HG03025 (cell line): ENCODE results near the gene LTBR.

Source experiments
- ATAC-seq: cut with Tn5 transposase; IDR thresholded peaks from one replicate; pipeline ENCODE4 v1.9.1; 2021; ENCODE audit warnings: mild to moderate bottlenecking, moderate library complexity; ENCODE audit not compliant: unreplicated experiment, low FRiP score

The LTBR gene

GRCh38 chr12:6367065-6367968, 16.6 kb upstream of the LTBR start:
- no peak for ATAC-seq

- ATAC-seq, result no peak
Observed at GRCh38 chr12:6367969-6368892, 15.7 kb upstream of the LTBR start.

DNA sequence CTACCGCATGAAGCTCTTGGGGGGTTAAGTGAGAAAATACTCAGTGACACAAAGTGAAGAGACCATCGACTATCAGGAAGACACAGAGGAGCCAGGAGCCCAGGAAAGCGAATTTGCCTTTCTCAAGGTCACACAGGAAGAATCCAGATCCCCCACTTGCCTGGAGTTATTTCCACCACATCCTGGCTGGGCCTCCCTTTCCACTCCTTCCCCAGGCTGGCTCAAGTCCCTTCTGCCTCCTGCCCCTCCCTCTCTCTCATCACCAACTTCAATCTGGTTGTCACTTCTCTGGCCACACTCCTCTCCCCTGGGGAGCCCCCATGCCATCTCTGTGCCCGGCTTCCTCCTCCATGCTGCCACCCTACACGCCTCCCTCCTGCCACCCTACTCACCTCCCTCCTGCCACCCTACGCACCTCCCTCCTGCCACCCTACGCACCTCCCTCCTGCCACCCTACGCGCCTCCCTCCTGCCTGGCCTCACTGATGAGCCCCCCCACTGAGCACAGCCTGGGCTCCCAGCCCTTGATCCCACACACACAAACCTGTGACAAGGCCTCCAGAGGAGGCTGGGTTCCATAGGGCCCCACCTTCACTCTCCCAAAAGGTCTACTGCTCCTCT, 14.9 kb upstream of the LTBR start:
- ATAC-seq, result no peak

DNA sequence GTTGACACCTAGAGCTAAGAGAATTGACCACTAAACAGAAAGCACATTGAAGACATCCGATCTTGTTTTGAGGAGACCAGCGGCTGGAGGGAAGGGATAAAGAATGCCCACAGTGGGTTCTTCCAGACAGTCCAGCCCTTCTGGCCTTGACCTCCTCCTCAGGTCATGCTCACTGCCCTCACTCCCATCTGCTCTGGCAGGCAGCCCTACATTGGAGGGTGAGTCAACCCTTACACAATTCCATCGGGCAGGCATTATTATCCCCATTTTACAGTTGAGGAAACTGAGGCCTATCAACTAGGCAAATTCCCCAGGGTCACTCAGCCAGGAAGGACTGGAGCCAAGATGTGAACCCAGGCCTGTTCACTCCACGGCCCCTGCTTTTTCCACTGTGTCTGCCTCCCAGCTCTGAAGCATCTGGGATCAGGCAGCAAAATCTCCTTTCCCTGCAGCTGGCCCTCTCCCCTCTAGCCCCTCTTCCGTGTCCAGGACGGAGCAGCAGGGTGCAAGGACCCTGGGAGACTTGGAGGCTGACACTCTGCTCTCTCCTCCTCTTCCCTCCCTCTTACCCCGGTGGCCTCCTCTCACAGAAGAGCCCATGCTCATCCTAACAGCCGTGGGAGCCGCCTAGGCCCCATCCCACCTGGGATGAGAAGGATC, 13.9 kb upstream of the LTBR start:
- no peak for ATAC-seq

GRCh38 chr12:6370576-6370935, 13.4 kb upstream of the LTBR start:
- ATAC-seq, result no peak

GRCh38 chr12:6370994-6371754, 12.8 kb upstream of the LTBR start:
- no peak for ATAC-seq

GRCh38 chr12:6372403-6373003, 11.5 kb upstream of the LTBR start:
- ATAC-seq, result no peak

- ATAC-seq, result no peak
Observed at GRCh38 chr12:6373022-6373787, 10.8 kb upstream of the LTBR start.

DNA sequence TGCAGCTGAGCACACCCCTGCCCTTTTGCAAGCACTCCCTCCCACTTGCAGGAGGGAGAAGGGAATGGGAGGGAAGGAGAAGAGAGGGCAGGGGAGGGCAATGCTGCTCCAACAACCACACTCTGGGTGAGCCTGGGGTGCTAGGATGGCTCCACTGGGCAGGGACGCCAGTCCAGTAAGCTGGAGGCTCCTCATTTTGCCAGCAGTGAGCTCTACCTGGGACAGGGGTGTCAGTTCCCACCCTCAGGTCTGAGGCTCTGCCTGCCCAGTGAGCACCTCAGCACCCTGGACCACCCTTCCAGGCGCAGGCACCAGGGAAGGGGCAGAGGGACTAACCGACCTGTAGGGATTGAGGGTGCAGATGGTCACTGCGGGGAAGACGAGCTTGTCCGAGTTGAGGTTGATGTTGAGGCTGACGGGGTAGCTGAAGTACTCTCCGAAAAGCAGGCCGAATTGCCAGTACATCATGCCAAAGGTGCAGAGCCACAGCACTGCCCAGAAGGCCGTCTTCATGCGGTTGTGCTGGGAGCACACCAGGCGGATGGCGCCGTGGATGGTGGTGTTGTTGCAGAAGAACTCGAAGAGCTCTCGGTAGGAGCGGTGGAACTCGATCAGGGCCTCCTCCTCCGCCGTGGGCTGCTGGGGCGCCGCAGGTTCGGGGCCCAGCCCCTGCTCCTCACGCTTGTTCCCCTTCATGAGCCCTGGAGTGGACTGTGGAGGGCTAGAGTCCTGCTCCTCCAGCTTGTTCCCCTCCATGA, 9.8 kb upstream of the LTBR start:
- ATAC-seq, result no peak

DNA sequence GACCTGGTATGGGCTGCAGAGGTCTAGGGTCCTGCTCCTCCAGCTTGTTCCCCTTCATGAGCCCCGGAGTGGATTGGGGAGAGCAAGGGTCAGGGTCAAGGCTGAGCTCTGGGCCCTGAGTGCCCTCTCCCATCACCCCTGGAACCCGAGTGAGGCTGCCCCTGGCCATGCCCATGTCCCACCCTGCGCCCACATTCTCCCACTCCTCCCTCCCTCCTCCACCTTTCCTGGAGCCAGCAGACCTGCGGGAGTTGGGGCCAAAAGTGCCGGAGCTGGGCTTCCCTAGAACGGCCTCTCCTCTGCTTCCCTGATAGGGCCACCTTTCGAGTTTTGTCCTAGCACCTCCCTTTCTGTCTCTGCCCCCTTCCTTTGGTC, 9.2 kb upstream of the LTBR start:
- ATAC-seq, result no peak

DNA sequence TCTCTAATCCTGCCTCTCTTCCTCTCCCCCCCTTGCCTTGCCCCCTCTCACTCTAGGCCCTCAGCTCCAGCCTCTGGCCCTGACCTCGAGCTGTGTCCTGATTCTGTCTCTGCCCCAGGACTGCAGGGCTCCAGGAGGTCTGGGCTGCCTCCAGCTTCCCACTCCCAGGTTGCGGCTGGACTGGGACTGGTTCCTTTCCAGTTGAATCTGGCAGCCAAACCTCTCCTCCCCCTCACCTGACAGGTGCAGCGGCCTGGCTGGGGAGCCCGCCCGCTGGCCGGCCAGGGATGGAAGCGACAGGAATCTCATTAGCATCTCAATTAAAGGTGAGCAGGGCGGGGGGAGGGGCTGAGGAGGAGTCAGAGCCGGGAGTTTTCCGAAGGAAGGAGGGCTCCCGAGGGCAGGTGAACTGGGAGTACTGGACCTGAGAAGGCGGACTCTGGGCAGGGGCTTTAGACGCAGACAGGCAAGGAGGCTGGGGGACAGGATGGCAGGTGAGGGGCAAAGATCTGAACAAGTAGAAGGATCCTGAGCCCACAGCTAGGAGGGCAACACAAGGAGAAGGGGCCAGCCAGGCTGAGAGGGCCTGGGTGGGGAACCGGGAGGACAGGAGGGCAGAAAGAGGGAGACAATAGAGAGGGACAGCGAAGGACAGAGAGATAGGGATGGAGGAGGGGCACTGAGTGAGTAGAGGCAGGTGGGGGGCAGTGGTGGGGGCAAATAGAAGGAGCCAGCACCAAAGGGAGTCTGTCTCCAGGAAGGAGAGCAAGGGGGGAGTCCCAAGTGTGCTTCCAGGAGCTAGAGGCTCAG, 8.5 kb upstream of the LTBR start, which contains the start of gene SCNN1A:
Gene SCNN1A (minus strand): TSS at position 295 of the 810 bp plus-strand sequence. CDS start 780 bp downstream, outside the sequence.
- no peak for ATAC-seq

- ATAC-seq, result no peak
Observed at GRCh38 chr12:6376079-6376869, 7.7 kb upstream of the LTBR start.

- no peak for ATAC-seq
Observed at GRCh38 chr12:6376870-6377666, 6.9 kb upstream of the LTBR start.

DNA sequence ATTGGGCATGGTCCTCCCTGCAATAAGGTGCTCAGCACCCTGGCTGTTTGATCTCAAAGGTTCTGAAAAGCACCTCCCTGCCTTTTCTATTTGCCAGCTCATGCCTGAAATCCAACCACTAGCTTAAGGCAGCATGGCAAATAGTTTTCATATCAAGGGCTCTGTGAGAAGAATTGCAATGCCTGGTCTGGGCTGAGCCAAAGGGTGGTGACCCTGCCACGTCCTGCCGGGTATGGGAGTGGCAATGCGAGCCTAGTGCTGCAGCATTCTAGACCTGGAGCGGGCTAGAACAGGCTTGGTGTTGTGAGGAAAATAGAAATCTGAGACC, 6.3 kb upstream of the LTBR start:
- no peak for ATAC-seq

GRCh38 chr12:6378709-6379472, 5.1 kb upstream of the LTBR start:
- ATAC-seq, result no peak
